ENCODE results near the gene PNPLA5.
"Not testable (repeated sequence)": the region's sequence is repeated elsewhere in the genome, so short reads cannot be mapped to it uniquely, and the experiment has no call there.

DNA sequence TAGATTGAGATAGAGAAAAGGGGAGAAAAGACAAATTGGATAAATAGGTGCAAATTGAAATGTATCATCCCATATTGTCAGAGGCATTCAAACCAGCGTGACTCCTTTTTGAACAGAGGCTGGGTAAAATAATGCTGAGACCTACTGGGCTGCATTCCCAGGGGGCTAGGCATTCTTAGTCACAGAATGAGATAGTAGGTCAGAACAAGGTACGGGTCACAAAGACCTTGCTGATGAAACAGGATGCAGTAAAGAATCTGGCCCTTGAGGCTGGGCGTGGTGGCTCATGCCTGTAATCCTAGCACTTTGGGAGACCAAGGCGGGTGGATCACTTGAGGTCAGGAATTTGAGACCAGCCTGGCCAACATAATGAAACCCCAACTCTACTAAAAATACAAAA is 22.8 kb downstream of the PNPLA5 start:
- TF ChIP-seq, protein P1, sequence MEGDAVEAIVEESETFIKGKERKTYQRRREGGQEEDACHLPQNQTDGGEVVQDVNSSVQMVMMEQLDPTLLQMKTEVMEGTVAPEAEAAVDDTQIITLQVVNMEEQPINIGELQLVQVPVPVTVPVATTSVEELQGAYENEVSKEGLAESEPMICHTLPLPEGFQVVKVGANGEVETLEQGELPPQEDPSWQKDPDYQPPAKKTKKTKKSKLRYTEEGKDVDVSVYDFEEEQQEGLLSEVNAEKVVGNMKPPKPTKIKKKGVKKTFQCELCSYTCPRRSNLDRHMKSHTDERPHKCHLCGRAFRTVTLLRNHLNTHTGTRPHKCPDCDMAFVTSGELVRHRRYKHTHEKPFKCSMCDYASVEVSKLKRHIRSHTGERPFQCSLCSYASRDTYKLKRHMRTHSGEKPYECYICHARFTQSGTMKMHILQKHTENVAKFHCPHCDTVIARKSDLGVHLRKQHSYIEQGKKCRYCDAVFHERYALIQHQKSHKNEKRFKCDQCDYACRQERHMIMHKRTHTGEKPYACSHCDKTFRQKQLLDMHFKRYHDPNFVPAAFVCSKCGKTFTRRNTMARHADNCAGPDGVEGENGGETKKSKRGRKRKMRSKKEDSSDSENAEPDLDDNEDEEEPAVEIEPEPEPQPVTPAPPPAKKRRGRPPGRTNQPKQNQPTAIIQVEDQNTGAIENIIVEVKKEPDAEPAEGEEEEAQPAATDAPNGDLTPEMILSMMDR (IDR thresholded peaks at IDR 0.05; ENCODE audit: low read depth, low read length) = not testable (repeated sequence)
- not testable (repeated sequence) for TF ChIP-seq EZH2phosphoT487 (IDR thresholded peaks at IDR 0.05; ENCODE audit: low read depth)
